Measurements from ENCODE around the gene TFAP2E. TPM values are rescaled to one million over a fixed set of nuclear protein-coding genes. Genes with fewer than 3 reads are reported as not detected.

TFAP2E gene
- total RNA-seq, 1 donor from 2014 or later = 2.0 TPM

- POLR2A ChIA-PET = no interaction called here
- no peak overlapping the region for H3K27ac Mint-ChIP-seq
- H3K9me3 Mint-ChIP-seq = no peaks in the 10 kb centered on the region
- H3K4me3 Mint-ChIP-seq = no peak overlapping the region
- intact Hi-C loops (cut with micrococcal nuclease) = no loop called here
- DNase-seq = no peak
- no peak for ATAC-seq (ENCODE audit: low read depth)
- CTCF ChIA-PET = interaction anchor here (0.9 kb wide), 1 partner anchor 19 kb away, joined by 3 read pairs; no protein-coding TSS in a partner anchor
- H3K27me3 Mint-ChIP-seq = no peaks in the 10 kb centered on the region
- TF ChIP-seq, protein P1, sequence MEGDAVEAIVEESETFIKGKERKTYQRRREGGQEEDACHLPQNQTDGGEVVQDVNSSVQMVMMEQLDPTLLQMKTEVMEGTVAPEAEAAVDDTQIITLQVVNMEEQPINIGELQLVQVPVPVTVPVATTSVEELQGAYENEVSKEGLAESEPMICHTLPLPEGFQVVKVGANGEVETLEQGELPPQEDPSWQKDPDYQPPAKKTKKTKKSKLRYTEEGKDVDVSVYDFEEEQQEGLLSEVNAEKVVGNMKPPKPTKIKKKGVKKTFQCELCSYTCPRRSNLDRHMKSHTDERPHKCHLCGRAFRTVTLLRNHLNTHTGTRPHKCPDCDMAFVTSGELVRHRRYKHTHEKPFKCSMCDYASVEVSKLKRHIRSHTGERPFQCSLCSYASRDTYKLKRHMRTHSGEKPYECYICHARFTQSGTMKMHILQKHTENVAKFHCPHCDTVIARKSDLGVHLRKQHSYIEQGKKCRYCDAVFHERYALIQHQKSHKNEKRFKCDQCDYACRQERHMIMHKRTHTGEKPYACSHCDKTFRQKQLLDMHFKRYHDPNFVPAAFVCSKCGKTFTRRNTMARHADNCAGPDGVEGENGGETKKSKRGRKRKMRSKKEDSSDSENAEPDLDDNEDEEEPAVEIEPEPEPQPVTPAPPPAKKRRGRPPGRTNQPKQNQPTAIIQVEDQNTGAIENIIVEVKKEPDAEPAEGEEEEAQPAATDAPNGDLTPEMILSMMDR (IDR thresholded peaks at IDR 0.05) = no peak
- H3K36me3 Mint-ChIP-seq (ENCODE audit: low read depth) = peaks cover 5% of the 10 kb centered on the region
- no peaks in the 10 kb centered on the region for H3K4me1 Mint-ChIP-seq
These were observed 14.6 kb downstream of the TFAP2E start for GRCh38 chr1:35587736-35588135.

- POLR2A ChIA-PET = no interaction called here
- Mint-ChIP-seq H3K4me3 (no peak overlapping the region), H3K27me3 (no peaks in the 10 kb centered on the region), H3K9me3 (no peaks in the 10 kb centered on the region), H3K36me3 (ENCODE audit: low read depth) (peaks cover 5% of the 10 kb centered on the region), H3K27ac (no peak overlapping the region), H3K4me1 (no peaks in the 10 kb centered on the region)
- DNase-seq = no peak
- CTCF ChIA-PET = interaction anchor here (0.9 kb wide), 1 partner anchor 19 kb away, joined by 3 read pairs; no protein-coding TSS in a partner anchor
- intact Hi-C loops (cut with micrococcal nuclease) = no loop called here
- TF ChIP-seq, protein P1 (IDR thresholded peaks at IDR 0.05) = no peak
- ATAC-seq (ENCODE audit: low read depth) = no peak
These were observed 15.2 kb downstream of the TFAP2E start for GRCh38 chr1:35588197-35588910.

DNA sequence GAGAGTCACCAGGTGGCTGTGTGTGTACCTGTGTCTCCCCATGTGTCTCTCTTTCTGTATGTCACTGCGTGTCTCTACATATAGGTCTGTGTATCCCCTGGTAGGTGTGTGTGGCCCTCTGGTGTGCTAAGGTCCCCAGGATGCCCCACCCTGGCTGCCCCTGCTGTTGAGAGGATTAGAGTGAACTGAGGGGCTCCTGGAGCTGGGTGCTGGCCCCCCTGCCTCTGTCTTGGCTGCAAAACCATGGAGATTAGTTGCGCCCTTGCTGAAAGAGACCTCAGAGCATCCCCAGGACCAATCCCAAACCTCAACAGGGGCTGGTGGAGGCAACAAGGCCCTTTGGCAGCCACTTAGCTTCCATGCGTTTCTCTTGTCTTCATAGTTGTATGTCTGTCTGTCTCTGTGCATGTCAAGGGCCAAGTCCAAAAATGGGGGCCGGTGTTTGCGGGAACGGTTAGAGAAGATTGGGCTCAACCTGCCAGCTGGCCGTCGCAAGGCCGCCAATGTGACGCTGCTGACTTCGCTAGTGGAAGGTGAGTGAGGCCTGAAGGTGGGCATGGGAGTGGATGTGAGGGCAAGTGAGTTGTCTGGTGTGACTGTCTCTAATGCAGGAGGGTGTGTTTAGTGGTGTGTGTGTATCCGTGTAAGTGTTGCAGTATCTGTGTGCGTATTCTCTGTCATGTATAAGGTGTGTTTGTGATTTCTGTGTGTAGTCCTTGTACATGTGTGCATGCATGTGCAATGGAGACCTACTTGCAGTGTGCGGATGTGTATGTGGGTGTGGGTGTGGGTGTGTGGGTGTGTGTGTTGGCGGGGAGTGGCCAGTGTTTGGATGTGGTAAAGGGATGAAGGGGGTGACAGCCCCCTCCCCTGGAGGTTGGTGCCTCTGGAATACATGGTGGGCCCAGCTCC is 16.7 kb downstream of the TFAP2E start:
- CTCF ChIA-PET = no interaction called here
- Mint-ChIP-seq H3K27ac (no peak overlapping the region), H3K27me3 (no peaks in the 10 kb centered on the region)

DNA sequence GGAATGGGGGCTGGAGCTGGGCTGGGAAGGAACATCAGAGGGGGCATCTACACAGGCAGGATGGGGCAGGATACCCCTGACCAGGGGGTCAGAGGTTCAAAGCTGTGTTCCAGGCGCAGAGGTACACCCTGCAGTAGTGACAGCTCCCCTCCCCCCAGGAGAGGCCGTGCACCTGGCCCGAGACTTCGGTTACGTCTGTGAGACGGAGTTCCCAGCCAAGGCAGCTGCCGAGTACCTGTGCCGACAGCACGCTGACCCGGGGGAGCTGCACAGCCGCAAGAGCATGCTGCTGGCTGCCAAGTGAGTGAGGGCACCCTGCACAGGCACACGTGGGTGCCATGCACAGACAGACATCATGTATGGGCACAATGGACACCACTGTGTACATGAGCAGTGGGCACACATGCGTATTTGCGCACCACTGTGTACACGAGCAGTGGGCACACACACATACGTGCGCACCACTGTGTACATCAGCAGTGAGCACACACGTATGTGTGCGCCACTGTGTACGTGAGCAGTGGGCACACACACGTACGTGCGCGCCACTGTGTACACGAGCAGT is 17.4 kb downstream of the TFAP2E start:
- Mint-ChIP-seq H3K4me1 (no peaks in the 10 kb centered on the region), H3K9me3 (no peaks in the 10 kb centered on the region), H3K36me3 (ENCODE audit: low read depth) (peaks cover 7% of the 10 kb centered on the region), H3K27ac (no peak overlapping the region), H3K27me3 (no peaks in the 10 kb centered on the region), H3K4me3 (no peak overlapping the region)
- TF ChIP-seq, protein P1 (IDR thresholded peaks at IDR 0.05) = no peak
- intact Hi-C loops (cut with micrococcal nuclease) = no loop called here
- ATAC-seq (ENCODE audit: low read depth) (no peak), DNase-seq (no peak)
- POLR2A ChIA-PET = no interaction called here
- CTCF ChIA-PET = no interaction called here

More for the DNA sequence above, 16.7 kb downstream of the TFAP2E start:
- no peak for DNase-seq
- H3K36me3 Mint-ChIP-seq (ENCODE audit: low read depth) = peaks cover 7% of the 10 kb centered on the region
- no peak overlapping the region for H3K4me3 Mint-ChIP-seq
- POLR2A ChIA-PET = interaction anchor here (0.5 kb wide), 1 partner anchor 9 kb away, joined by 3 read pairs; no protein-coding TSS in a partner anchor
- no peaks in the 10 kb centered on the region for H3K4me1 Mint-ChIP-seq
- TF ChIP-seq, protein P1 (IDR thresholded peaks at IDR 0.05) = no peak
- intact Hi-C loops (cut with micrococcal nuclease) = no loop called here
- ATAC-seq (ENCODE audit: low read depth) = no peak
- H3K9me3 Mint-ChIP-seq = no peaks in the 10 kb centered on the region

- TF ChIP-seq, protein P1 (IDR thresholded peaks at IDR 0.05) = no peak
- ATAC-seq (ENCODE audit: low read depth) (no peak), DNase-seq (no peak)
- no peak overlapping the region for H3K4me3 Mint-ChIP-seq
- H3K27ac Mint-ChIP-seq = no peak overlapping the region
- CTCF ChIA-PET = no interaction called here
- H3K36me3 Mint-ChIP-seq (ENCODE audit: low read depth) = peaks cover 7% of the 10 kb centered on the region
- intact Hi-C loops (cut with micrococcal nuclease) = no loop called here
- H3K4me1 Mint-ChIP-seq = no peaks in the 10 kb centered on the region
- POLR2A ChIA-PET = no interaction called here
- H3K27me3 Mint-ChIP-seq = no peaks in the 10 kb centered on the region
- no peaks in the 10 kb centered on the region for H3K9me3 Mint-ChIP-seq
These were observed 18.1 kb downstream of the TFAP2E start for GRCh38 chr1:35591211-35591610.
